Peyer's patch (tissue), 4 donors: ENCODE results near the gene KLF16. TPM values are rescaled to one million over a fixed set of nuclear protein-coding genes. Genes with fewer than 3 reads are reported as not detected.
A peak's percentile ranks its signal among the peaks of the same experiment; 100 is the strongest.

ENCODE experiments used
- DNase-seq, 3 donors: peaks; one replicate each; pipeline ENCODE4 v3.0.0-alpha.2; 2017 to 2019
- H3K27ac ChIP-seq, 4 donors: fragments of 200-600 bp; sonication (generic); one replicate each; pipeline ENCODE4 v1.5.1; 2016 to 2019
- H3K27me3 ChIP-seq, 2 donors: fragments of 200-600 bp; sonication (generic); one replicate each; pipeline ENCODE4 v1.5.1; 2019
- H3K36me3 ChIP-seq, 3 donors: fragments of 200-600 bp; sonication (generic); one replicate each; pipeline ENCODE4 v1.5.1; 2016 to 2019
- H3K4me1 ChIP-seq, 4 donors: fragments of 200-600 bp; sonication (generic); one replicate each; pipeline ENCODE4 v1.5.1; 2016 to 2019
- H3K4me3 ChIP-seq, 4 donors: fragments of 200-600 bp; sonication (generic); 1 replicate in 3 of 4; 2 replicates in 1 of 4; pipeline ENCODE4 v1.5.1; 2016 to 2019; ENCODE audit warnings: mild to moderate bottlenecking in 1 of 4
- H3K9me3 ChIP-seq, 4 donors: fragments of 200-600 bp; sonication (generic); one replicate each; pipeline ENCODE4 v1.5.1; 2016 to 2019; ENCODE audit warnings: mild to moderate bottlenecking in 1 of 4
- POLR2A ChIP-seq, 2 donors: fragments of 450-650 bp; IDR thresholded peaks; one replicate each; pipeline ENCODE4 v1.5.1; 2017; ENCODE audit warnings: antibody characterized with exemption in 2 of 2, mild to moderate bottlenecking in 2 of 2, moderate library complexity in 2 of 2
- total RNA-seq, 4 donors: library from RNA; depleted of rRNA; stranded (reverse); fragments of >200 nt; gene quantifications; one replicate each; pipeline ENCODE4 v1.1.0, GENCODE V29; 2016
- TF ChIP-seq, protein P1 (sequence below), 6 experiments: fragments of 450-650 bp in 4 of 6; fragments of 200-600 bp in 2 of 6; sonication (generic) in 1 of 6; IDR thresholded peaks; one replicate each; pipeline ENCODE4 v1.5.1; 2017 to 2019; ENCODE audit warnings: antibody characterized with exemption in 6 of 6, mild to moderate bottlenecking in 3 of 6, moderate library complexity in 1 of 6

Gene KLF16
- total RNA-seq, result 10 to 100 TPM; 10.3 to 18.2 (median 14.8) TPM

DNA sequence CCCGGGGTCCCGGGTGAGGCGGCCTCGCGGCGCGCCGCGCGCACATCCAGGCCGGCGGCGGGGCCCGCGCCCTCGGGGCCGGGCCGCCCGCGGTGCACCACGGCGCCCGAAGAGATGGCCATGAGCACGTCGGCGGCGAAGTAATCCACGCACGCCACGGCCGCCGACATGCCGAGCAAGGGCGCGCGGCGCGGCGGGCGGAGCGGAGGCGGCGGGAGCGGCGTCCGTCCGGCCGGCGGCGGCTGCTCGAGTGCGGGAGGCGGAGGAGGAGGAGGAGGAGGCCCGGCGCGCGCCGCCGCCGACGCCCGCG lies at the start of gene KLF16:
Gene KLF16, minus strand, starts transcription at position 252 of the 310 bp plus-strand sequence. Its CDS starts 82 bp downstream, at position 170.
- Histone ChIP-seq H3K4me3 (peak within 1 kb of the TSS; percentile 75 to 94 (median 86)), H3K36me3 (no peaks in the 10 kb centered on the region), H3K4me1 (peaks cover 18 to 40% (median 24%) of the 10 kb centered on the region in 4 donors), H3K27ac (peak within 1 kb of the TSS; percentile 96 to 99 (median 98)), H3K27me3 (no peaks in the 10 kb centered on the region), H3K9me3 (no peaks in the 10 kb centered on the region)
- TF ChIP-seq, protein P1, sequence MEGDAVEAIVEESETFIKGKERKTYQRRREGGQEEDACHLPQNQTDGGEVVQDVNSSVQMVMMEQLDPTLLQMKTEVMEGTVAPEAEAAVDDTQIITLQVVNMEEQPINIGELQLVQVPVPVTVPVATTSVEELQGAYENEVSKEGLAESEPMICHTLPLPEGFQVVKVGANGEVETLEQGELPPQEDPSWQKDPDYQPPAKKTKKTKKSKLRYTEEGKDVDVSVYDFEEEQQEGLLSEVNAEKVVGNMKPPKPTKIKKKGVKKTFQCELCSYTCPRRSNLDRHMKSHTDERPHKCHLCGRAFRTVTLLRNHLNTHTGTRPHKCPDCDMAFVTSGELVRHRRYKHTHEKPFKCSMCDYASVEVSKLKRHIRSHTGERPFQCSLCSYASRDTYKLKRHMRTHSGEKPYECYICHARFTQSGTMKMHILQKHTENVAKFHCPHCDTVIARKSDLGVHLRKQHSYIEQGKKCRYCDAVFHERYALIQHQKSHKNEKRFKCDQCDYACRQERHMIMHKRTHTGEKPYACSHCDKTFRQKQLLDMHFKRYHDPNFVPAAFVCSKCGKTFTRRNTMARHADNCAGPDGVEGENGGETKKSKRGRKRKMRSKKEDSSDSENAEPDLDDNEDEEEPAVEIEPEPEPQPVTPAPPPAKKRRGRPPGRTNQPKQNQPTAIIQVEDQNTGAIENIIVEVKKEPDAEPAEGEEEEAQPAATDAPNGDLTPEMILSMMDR (IDR thresholded peaks at IDR 0.05), result no peak
- TF ChIP-seq POLR2A (IDR thresholded peaks at IDR 0.05), result peak in 1 of 2 donors; percentile 94
- DNase-seq, result no peak

DNA sequence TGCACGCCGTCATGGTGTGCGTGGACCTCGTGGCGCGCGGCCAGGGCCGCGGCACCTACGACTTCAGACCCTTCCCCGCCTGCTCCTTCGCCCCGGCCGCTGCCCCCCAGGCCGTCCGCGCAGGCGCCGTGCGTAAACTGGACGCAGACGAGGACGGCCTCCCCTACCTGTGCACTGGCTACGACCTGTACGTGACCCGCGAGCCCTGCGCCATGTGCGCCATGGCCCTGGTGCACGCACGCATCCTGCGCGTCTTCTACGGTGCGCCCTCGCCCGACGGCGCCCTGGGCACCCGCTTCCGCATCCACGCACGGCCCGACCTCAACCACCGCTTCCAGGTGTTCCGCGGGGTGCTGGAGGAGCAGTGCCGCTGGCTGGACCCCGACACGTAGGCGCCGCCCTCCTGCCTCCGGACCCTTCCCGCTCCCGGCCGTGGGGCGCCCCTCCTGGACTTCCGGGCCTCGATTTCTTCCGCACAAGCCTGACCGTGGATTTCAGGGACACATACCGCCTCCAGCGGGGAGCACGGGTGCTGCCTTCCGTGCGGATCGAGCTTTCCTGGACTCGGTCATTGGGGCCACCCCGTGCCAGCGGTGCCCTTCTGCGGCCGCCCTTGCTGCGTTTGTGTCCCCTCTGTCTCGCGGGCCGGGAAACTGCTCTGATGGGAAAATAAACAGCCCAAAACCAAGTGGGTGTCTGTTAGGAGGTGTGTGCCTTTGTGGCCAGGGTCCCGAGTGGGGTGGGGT lies 49.6 kb upstream of the KLF16 start:
- H3K36me3 ChIP-seq, result peaks cover 0 to 26% (median 0%) of the 10 kb centered on the region in 3 donors
- no peak overlapping the region for H3K4me3 ChIP-seq
- no peaks in the 10 kb centered on the region for H3K27me3 ChIP-seq
- H3K27ac ChIP-seq, result no peak overlapping the region
- TF ChIP-seq, protein P1 (IDR thresholded peaks at IDR 0.05), result no peak
- TF ChIP-seq POLR2A (IDR thresholded peaks at IDR 0.05), result no peak
- no peaks in the 10 kb centered on the region for H3K9me3 ChIP-seq
- peaks cover 0 to 28% (median 12%) of the 10 kb centered on the region in 4 donors for H3K4me1 ChIP-seq
- no peak for DNase-seq

DNA sequence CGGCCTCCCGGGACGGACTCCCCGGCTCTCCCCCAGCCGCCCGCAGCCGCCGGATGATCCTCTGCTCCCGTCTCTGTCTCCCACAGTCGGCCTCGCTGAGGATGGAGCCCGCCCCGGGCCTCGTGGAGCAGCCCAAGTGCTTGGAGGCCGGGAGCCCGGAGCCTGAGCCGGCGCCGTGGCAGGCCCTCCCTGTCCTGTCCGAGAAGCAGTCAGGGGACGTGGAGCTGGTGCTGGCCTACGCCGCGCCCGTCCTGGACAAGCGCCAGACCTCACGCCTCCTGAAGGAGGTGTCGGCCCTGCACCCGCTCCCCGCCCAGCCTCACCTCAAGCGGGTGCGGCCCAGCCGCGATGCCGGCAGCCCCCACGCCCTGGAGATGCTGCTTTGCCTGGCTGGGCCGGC lies 48.6 kb upstream of the KLF16 start:
- Histone ChIP-seq H3K36me3 (peaks cover 0 to 22% (median 0%) of the 10 kb centered on the region in 3 donors), H3K27me3 (no peaks in the 10 kb centered on the region), H3K9me3 (no peaks in the 10 kb centered on the region), H3K4me3 (no peak overlapping the region), H3K27ac (no peak overlapping the region), H3K4me1 (peaks cover 0 to 37% (median 15%) of the 10 kb centered on the region in 4 donors)
- peak in 2 of 3 donors; percentile 72 to 86 for DNase-seq
- TF ChIP-seq POLR2A (IDR thresholded peaks at IDR 0.05), result no peak
- TF ChIP-seq, protein P1 (IDR thresholded peaks at IDR 0.05), result no peak

DNA sequence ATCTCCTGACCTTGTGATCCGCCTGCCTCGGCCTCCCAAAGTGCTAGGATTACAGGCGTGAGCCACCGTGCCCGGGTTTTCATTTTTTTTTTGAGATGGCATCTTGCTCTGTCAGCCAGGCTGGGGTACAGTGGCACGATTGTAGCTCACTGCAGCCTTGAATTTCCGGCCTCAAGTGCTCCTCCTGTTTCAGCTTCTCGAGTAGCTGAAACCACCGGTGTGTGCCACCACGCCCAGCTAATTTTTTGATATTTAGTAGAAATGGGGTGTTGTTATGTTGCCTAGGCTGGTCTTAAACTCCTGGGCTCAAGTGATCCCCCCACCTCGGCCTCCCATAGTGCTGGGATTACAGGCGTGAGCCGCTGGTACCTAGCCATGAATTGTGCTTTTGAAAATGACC lies 47.7 kb upstream of the KLF16 start:
- no peak overlapping the region for H3K27ac ChIP-seq
- DNase-seq, result no peak
- H3K4me1 ChIP-seq, result peaks cover 0 to 46% (median 16%) of the 10 kb centered on the region in 4 donors

DNA sequence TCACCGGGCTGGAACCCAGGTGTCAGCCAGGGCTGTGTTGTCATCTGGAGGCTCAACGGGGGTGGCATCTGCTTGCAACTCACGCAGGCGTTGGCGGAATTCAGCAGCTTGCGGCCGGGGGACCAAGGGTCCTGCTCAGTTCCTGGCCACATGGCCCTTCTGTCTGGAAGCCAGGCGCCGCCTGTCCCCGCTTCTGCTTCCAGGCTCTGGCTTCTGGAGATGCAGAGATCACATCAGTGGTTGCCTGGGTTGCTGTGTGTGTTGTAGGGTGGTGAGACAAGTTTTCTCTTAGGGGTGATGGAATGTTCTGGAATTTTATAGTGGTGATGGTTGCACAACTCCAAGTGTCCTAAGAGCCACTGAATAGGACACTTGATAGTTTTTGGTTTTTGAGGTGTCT lies 46.8 kb upstream of the KLF16 start:
- DNase-seq, result no peak
- no peak overlapping the region for H3K27ac ChIP-seq
- no peak overlapping the region for H3K4me3 ChIP-seq
- no peak for TF ChIP-seq POLR2A (IDR thresholded peaks at IDR 0.05)
- TF ChIP-seq, protein P1 (IDR thresholded peaks at IDR 0.05), result no peak
- H3K27me3 ChIP-seq, result no peaks in the 10 kb centered on the region
- H3K4me1 ChIP-seq, result peaks cover 0 to 52% (median 18%) of the 10 kb centered on the region in 4 donors
- no peaks in the 10 kb centered on the region for H3K9me3 ChIP-seq
- H3K36me3 ChIP-seq, result peaks cover 0 to 22% (median 0%) of the 10 kb centered on the region in 3 donors

More for the DNA sequence above, 47.7 kb upstream of the KLF16 start:
- H3K36me3 ChIP-seq, result peaks cover 0 to 22% (median 0%) of the 10 kb centered on the region in 3 donors
- no peaks in the 10 kb centered on the region for H3K9me3 ChIP-seq
- TF ChIP-seq POLR2A (IDR thresholded peaks at IDR 0.05), result no peak
- TF ChIP-seq, protein P1 (IDR thresholded peaks at IDR 0.05), result no peak
- no peaks in the 10 kb centered on the region for H3K27me3 ChIP-seq
- no peak overlapping the region for H3K4me3 ChIP-seq
